Sigmoid colon (tissue), 3 donors: ENCODE data around the gene FLOT2.

Source experiments
- CTCF ChIP-seq, 4 experiments: fragments of 450-650 bp in 3 of 4; fragments of 200-600 bp in 1 of 4; IDR thresholded peaks; one replicate each; pipeline ENCODE4 v1.5.1; 2016 to 2019; ENCODE audit warnings: antibody characterized with exemption in 4 of 4, mild to moderate bottlenecking in 3 of 4, moderate library complexity in 2 of 4
- POLR2A ChIP-seq, 2 donors: fragments of 450-650 bp; IDR thresholded peaks; one replicate each; pipeline ENCODE4 v1.6.1; 2016; ENCODE audit warnings: antibody characterized with exemption in 2 of 2, mild to moderate bottlenecking in 2 of 2, moderate library complexity in 2 of 2

- no peak for TF ChIP-seq POLR2A (IDR thresholded peaks at IDR 0.05)
- TF ChIP-seq CTCF (IDR thresholded peaks at IDR 0.05), result no peak
Observed at GRCh38 chr17:28910534-28910933, 13.0 kb upstream of the FLOT2 start.
